GM19043 (cell line): ENCODE results near the gene CYSLTR1.
A peak's percentile ranks its signal among the peaks of the same experiment; 100 is the strongest.
"Not testable (repeated sequence)": the region's sequence is repeated elsewhere in the genome, so short reads cannot be mapped to it uniquely, and the experiment has no call there.

Experiments
- ATAC-seq: cut with Tn5 transposase; IDR thresholded peaks from one replicate; pipeline ENCODE4 v1.9.1; 2021; ENCODE audit warnings: low read depth; ENCODE audit not compliant: unreplicated experiment

The CYSLTR1 gene

GRCh38 chrX:78327370-78328086 is at the start of gene CYSLTR1:
TSS of gene CYSLTR1 (minus strand) at chrX:78327611. CDS start at chrX:78273746, 53,865 bp downstream.
- ATAC-seq = peak; percentile 48

GRCh38 chrX:78377186-78377585 is 49.8 kb upstream of the CYSLTR1 start:
- no peak for ATAC-seq

- ATAC-seq = no peak
These were observed 48.5 kb upstream of the CYSLTR1 start for GRCh38 chrX:78375894-78376293.

GRCh38 chrX:78366576-78366975 is 39.2 kb upstream of the CYSLTR1 start:
- no peak for ATAC-seq

- ATAC-seq = no peak
These were observed 30.1 kb upstream of the CYSLTR1 start for GRCh38 chrX:78357342-78358055.

GRCh38 chrX:78333521-78333920 is 6.1 kb upstream of the CYSLTR1 start:
- peak; percentile 57 for ATAC-seq

GRCh38 chrX:78331708-78332107 is 4.3 kb upstream of the CYSLTR1 start:
- ATAC-seq = no peak

GRCh38 chrX:78330540-78330939 is 3.1 kb upstream of the CYSLTR1 start:
- peak; percentile 29 for ATAC-seq

- no peak for ATAC-seq
These were observed 2.7 kb upstream of the CYSLTR1 start for GRCh38 chrX:78330068-78330467.

- no peak for ATAC-seq
These were observed 2.1 kb upstream of the CYSLTR1 start for GRCh38 chrX:78329486-78329885.

- ATAC-seq = no peak
These were observed 1.0 kb downstream of the CYSLTR1 start for GRCh38 chrX:78326401-78326800.

- no peak for ATAC-seq
These were observed 4.5 kb downstream of the CYSLTR1 start for GRCh38 chrX:78322863-78323262.

- peak; percentile 84 for ATAC-seq
These were observed 5.6 kb downstream of the CYSLTR1 start for GRCh38 chrX:78321809-78322208.

GRCh38 chrX:78316265-78316664 is 11.1 kb downstream of the CYSLTR1 start:
- no peak for ATAC-seq

- no peak for ATAC-seq
These were observed 11.7 kb downstream of the CYSLTR1 start for GRCh38 chrX:78315745-78316144.

GRCh38 chrX:78314561-78314960 is 12.8 kb downstream of the CYSLTR1 start:
- ATAC-seq = peak; percentile 71

GRCh38 chrX:78313526-78313925 is 13.9 kb downstream of the CYSLTR1 start:
- no peak for ATAC-seq

GRCh38 chrX:78307665-78308064 is 19.7 kb downstream of the CYSLTR1 start:
- no peak for ATAC-seq

GRCh38 chrX:78303086-78303485 is 24.3 kb downstream of the CYSLTR1 start:
- no peak for ATAC-seq

- ATAC-seq = not testable (repeated sequence)
These were observed 26.5 kb downstream of the CYSLTR1 start for GRCh38 chrX:78300933-78301332.

- no peak for ATAC-seq
These were observed 43.9 kb downstream of the CYSLTR1 start for GRCh38 chrX:78283511-78283910.

- ATAC-seq = no peak
These were observed 90.3 kb downstream of the CYSLTR1 start for GRCh38 chrX:78237127-78237526.
